Heart right ventricle (tissue), 16 donors: Measurements from ENCODE around the gene HAAO. TPM values are rescaled to one million over a fixed set of nuclear protein-coding genes. Genes with fewer than 3 reads are reported as not detected.
A peak's percentile ranks its signal among the peaks of the same experiment; 100 is the strongest.

Experiments
- ATAC-seq, 8 donors: fragments of 200-7000 bp; cut with Tn5 transposase; one replicate each; pipeline ENCODE4 v1.9.1; 2020; ENCODE audit warnings: mild to moderate bottlenecking in 8 of 8, moderate library complexity in 8 of 8, moderate number of reproducible peaks in 1 of 8
- DNase-seq, 2 donors: peaks; one replicate each; pipeline ENCODE4 v3.0.0-alpha.2; 2020
- H3K27ac ChIP-seq, 10 donors: fragments of 200-600 bp; sonication (generic) in 2 of 10; one replicate each; pipeline versions ENCODE4 v1.5.0 to v1.8.0; 2020 to 2022; ENCODE audit warnings: mild to moderate bottlenecking in 3 of 10
- H3K27me3 ChIP-seq, 7 donors: fragments of 200-600 bp; one replicate each; pipeline ENCODE4 v1.8.0; 2021 to 2022; ENCODE audit warnings: mild to moderate bottlenecking in 2 of 7
- H3K36me3 ChIP-seq, 9 donors: fragments of 200-600 bp; sonication (generic) in 1 of 9; one replicate each; pipeline versions ENCODE4 v1.5.0 to v1.8.0; 2020 to 2022; ENCODE audit warnings: mild to moderate bottlenecking in 2 of 9
- H3K4me1 ChIP-seq, 9 donors: fragments of 200-600 bp; sonication (generic) in 1 of 9; one replicate each; pipeline versions ENCODE4 v1.5.0 to v1.8.0; 2020 to 2022; ENCODE audit warnings: mild to moderate bottlenecking in 4 of 9
- H3K4me3 ChIP-seq, 10 donors: fragments of 200-600 bp; sonication (generic) in 2 of 10; one replicate each; pipeline versions ENCODE4 v1.5.0 to v1.8.0; 2020 to 2022; ENCODE audit warnings: mild to moderate bottlenecking in 7 of 10, moderate library complexity in 2 of 10
- H3K9me3 ChIP-seq, 11 donors: fragments of 200-600 bp in 10 of 11; sonication (generic) in 2 of 11; one replicate each; pipeline versions ENCODE4 v1.5.0 to v1.8.0; 2013 to 2022; ENCODE audit warnings: mild to moderate bottlenecking in 2 of 11, control low read depth in 1 of 11, moderate library complexity in 1 of 11
- WGBS, 2 donors: extraction: QIAGEN DNeasy Blood & Tissue Kit; methylation state at CpG; one replicate each; pipeline ENCODE4 v1.1.7; 2013; ENCODE audit warnings: inconsistent platforms in 1 of 2; 5-methylcytosine and 5-hydroxymethylcytosine counted together
- intact Hi-C, 10 donors: fragments of 100-400 bp; cut with DNase I; formaldehyde crosslinking; loops; one replicate each; pipeline versions ENCODE4 v1.11.1 to v1.14.2; 2022
- polyA plus RNA-seq, 2 donors: library from polyadenylated mRNA; stranded (reverse); fragments of 200-250 nt; gene quantifications; one replicate each; pipeline ENCODE4 v1.2.3, GENCODE V29; 2013
- total RNA-seq, 10 donors: library from RNA; stranded (reverse); fragmentation: NEBNext Ultra II Directional in 3 of 10; extraction: Animal tissue kit (Norgen Biotek cat#: 25700) in 3 of 10; gene quantifications; one replicate each; pipeline versions ENCODE4 v1.2.1 to v1.2.4, GENCODE V29; 2021 to 2023
- TF ChIP-seq, protein P1 (sequence below), 9 donors: fragments of 200-600 bp; sonication (generic) in 2 of 9; IDR thresholded peaks; one replicate each; pipeline versions ENCODE4 v1.5.0 to v1.8.0; 2021 to 2022; ENCODE audit warnings: antibody characterized with exemption in 9 of 9, mild to moderate bottlenecking in 5 of 9, moderate library complexity in 1 of 9
- donor health status: Arrhythmogenic right ventricular cardiomyopathy.
- donor health status: ischemic (EF 13 %, LVEDD 7.1; RV severe dilation, severe dysfunction).
- donor health status: healthy with polysubstance abuse.
- donor health status: DM: no; HTN: yes; CAD: no.
- donor health status: DM: no; HTN: no; CAD: no.
- donor health status: ischemic (EF 25% LVEDD 6.9; RV normal size, moderate dysfunction).
- donor health status: ischemic (EF 25% LVEDD 5.7; RV mildly dilated, moderate dysfunction).
- donor health status: healthy.
- donor health status: DM: yes; HTN: yes; CAD: no.
- donor health status: Ischemic cardiomyopathy.
- donor health status: ischemic (EF 35%, LVEDD 5.7; RV mildly dilated, moderate dysfunction).
- donor health status: nonischemic (EF 11% LVEDD 7.7; RV severe dilation, severe dysfunction).
- donor health status: DM: yes; HTN: yes; CAD: no.
- donor health status: PGD.
- donor health status: ischemic (EF 29% LVEDD 5.4; RV normal size, mild dysfunction).
- donor health status: nonischemic (EF 23%, LVEDD 6.1; RV moderate dilation, normal function).

HAAO gene
- total and polyA plus RNA-seq, 12 donors, result 0.80 to 6.4 (median 2.7) TPM

DNA sequence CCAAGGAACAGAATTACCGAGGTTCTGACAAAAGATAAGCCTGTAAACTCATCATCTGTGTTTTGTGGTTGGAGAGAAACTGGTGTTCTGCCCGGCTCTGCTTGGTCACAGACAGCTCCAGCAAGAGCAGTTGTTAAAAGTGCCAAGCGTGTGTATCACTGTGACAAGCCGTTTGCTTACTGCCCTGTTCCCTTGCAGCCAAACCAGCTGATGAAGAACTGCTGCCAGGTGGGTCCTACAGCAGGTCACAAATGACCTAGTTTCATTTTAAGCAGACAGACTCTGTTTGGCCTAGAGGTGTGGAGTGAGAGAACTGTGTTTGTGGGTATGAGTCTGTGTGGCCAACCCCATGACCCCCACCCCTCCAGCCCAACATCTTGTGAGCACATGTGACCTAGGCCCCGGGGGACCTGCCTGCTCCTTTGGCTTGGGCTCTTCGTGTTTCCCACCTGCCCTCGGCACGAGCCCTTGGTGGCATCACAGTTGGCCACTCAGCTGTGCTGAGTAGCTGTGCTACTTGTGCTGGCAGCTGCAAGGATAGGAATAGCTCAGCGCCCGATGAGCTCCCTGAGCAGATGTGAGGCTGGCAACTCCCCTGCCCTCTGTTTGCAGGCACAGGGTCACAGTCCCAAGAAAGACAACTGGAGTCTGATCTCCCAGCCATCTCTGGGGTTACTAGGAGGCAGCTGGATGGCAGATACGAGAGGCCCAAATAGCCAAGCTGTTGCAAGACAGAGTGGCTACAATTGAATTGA lies 38.2 kb downstream of the HAAO start:
- H3K4me1 ChIP-seq, result peaks cover 3 to 46% (median 16%) of the 10 kb centered on the region in 9 donors
- intact Hi-C loops, result no loop called here
- H3K4me3 ChIP-seq, result no peak overlapping the region
- DNase-seq (no peak), ATAC-seq (peak in 7 of 8 donors; percentile 14 to 90 (median 60))
- TF ChIP-seq, protein P1, sequence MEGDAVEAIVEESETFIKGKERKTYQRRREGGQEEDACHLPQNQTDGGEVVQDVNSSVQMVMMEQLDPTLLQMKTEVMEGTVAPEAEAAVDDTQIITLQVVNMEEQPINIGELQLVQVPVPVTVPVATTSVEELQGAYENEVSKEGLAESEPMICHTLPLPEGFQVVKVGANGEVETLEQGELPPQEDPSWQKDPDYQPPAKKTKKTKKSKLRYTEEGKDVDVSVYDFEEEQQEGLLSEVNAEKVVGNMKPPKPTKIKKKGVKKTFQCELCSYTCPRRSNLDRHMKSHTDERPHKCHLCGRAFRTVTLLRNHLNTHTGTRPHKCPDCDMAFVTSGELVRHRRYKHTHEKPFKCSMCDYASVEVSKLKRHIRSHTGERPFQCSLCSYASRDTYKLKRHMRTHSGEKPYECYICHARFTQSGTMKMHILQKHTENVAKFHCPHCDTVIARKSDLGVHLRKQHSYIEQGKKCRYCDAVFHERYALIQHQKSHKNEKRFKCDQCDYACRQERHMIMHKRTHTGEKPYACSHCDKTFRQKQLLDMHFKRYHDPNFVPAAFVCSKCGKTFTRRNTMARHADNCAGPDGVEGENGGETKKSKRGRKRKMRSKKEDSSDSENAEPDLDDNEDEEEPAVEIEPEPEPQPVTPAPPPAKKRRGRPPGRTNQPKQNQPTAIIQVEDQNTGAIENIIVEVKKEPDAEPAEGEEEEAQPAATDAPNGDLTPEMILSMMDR (IDR thresholded peaks at IDR 0.05), result no peak
- no peaks in the 10 kb centered on the region for H3K9me3 ChIP-seq
- H3K27ac ChIP-seq, result peak overlapping the region in 5 of 10 donors; percentile 11 to 72 (median 21)
- H3K27me3 ChIP-seq, result no peaks in the 10 kb centered on the region
- H3K36me3 ChIP-seq, result peaks cover 0 to 19% (median 0%) of the 10 kb centered on the region in 9 donors
- WGBS, 2 donors, result 49 to 50% methylated on average over 11 of the region's 11 CpGs

DNA sequence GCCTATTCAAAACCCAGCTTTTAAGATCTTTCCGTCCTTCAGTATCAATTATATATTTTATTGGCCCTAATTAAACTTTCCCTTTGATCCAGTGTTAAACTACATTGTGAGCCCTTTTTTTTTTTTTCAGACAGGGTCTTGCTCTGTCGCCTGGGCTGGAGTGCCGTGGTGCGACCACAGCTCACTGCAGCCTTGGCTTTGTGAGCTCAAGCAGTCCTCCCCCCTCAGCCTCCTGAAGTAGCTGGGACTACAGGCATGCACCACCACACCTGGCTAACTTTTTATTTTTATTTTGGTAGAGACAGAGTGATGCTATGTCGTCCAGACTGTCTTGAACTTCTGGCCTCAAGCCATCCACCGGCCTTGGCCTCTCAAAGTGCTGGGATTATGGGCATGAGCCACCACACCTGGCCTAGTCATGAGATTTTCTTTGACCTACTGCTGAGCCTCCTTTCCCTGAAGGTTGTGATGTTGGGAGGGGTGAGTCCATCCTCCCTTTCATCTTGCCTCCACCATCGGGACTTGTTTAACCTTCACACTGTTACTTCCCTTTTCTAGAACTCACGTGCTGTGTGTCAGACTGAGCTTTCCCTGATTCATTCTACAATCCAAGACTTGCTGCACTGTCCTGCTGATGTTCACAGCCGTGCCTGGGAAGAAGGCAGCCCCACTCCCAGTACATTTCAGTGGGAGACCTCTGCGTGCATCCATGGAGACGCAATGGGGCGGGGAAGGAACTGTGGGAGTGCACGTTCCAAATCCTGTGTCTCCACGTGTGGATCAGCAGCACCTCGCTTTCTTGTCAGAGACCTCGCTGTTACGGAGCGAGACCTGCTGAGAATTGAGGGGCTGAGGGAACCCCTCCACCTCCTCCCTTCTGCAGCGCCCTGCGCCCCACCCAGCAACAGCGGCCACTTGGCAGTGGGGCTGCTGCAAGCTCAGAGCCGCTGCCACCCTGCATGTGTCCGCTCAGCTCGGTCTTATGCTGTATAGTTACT lies 39.3 kb downstream of the HAAO start:
- intact Hi-C loops, result no loop called here
- H3K4me1 ChIP-seq, result peaks cover 3 to 46% (median 16%) of the 10 kb centered on the region in 9 donors
- no peaks in the 10 kb centered on the region for H3K27me3 ChIP-seq
- no peak overlapping the region for H3K4me3 ChIP-seq
- WGBS, 2 donors, result 89 to 92% methylated on average over 24 of the region's 24 CpGs
- TF ChIP-seq, protein P1 (IDR thresholded peaks at IDR 0.05), result no peak
- DNase-seq (no peak), ATAC-seq (peak in 2 of 8 donors; percentile 14 to 39)
- peaks cover 0 to 19% (median 0%) of the 10 kb centered on the region in 9 donors for H3K36me3 ChIP-seq
- no peaks in the 10 kb centered on the region for H3K9me3 ChIP-seq
- peak overlapping the region in 1 of 10 donors; percentile 72 for H3K27ac ChIP-seq

DNA sequence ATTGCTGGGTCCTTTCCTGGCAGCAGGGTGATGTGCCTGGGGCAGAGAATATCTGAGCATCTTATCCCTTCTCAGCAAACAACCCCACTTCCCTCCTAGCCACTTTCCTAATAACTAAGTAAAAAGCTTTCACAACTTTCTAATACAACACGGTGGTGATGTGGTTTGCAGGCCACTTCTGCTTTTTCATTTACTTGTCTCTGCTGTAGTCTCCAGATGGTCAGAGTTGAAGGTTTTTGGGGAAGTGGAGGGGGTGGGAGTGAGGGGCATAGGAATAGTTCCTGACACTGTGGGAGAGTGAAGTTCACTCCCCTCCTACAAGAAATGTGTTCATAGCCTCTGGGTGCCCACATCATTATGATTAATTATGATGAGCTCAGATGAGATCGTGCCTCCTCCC lies 40.1 kb downstream of the HAAO start:
- ATAC-seq, result peak in 6 of 8 donors; percentile 25 to 66 (median 42)
- H3K27ac ChIP-seq, result peak overlapping the region in 1 of 10 donors; percentile 73
- intact Hi-C loops, result no loop called here

More for the DNA sequence above, 40.1 kb downstream of the HAAO start:
- peak in 1 of 2 donors; percentile 23 for DNase-seq
- Histone ChIP-seq H3K27me3 (no peaks in the 10 kb centered on the region), H3K4me3 (no peak overlapping the region), H3K9me3 (no peaks in the 10 kb centered on the region), H3K4me1 (peaks cover 3 to 46% (median 16%) of the 10 kb centered on the region in 9 donors), H3K36me3 (peaks cover 0 to 21% (median 0%) of the 10 kb centered on the region in 9 donors)
- TF ChIP-seq, protein P1 (IDR thresholded peaks at IDR 0.05), result no peak
- 77 to 88% methylated on average over 2 of the region's 2 CpGs for WGBS, 2 donors
